ENCODE measurements around the gene RDM1. TPM values are rescaled to one million over a fixed set of nuclear protein-coding genes. Genes with fewer than 3 reads are reported as not detected.
A peak's percentile ranks its signal among the peaks of the same experiment; 100 is the strongest.

RDM1 gene
- total RNA-seq, 2 experiments from 2014 or later, result not detected

GRCh38 chr17:35907691-35908090 lies 22.9 kb downstream of the RDM1 start:
- CTCF ChIA-PET, result no interaction called here
- peaks cover 12% of the 10 kb centered on the region for H3K4me1 ChIP-seq (ENCODE audit: insufficient read depth, low read length)
- H3K4me1 Mint-ChIP-seq (ENCODE audit: low read depth), result no peaks in the 10 kb centered on the region
- no peak overlapping the region for H3K4me3 ChIP-seq (ENCODE audit: low read length)
- H3K9me3 Mint-ChIP-seq, result no peaks in the 10 kb centered on the region
- POLR2A ChIA-PET, result interaction anchor here (0.9 to 1.6 kb wide), 2 partner anchors 37 to 58 kb away, joined by 3 read pairs; no protein-coding TSS in a partner anchor
- no peak overlapping the region for H3K27ac Mint-ChIP-seq
- no peaks in the 10 kb centered on the region for H3K27me3 Mint-ChIP-seq
- ATAC-seq (ENCODE audit: poor library complexity), result no peak
- no peaks in the 10 kb centered on the region for H3K36me3 ChIP-seq (ENCODE audit: insufficient read depth, low read length)
- H3K9me3 ChIP-seq (ENCODE audit: control insufficient read depth in 1 of 2, insufficient read depth in 1 of 2, low read length in 2 of 2), result no peaks in the 10 kb centered on the region
- TF ChIP-seq CTCF (IDR thresholded peaks at IDR 0.05), result no peak
- H3K27me3 ChIP-seq (ENCODE audit: control insufficient read depth in 1 of 2, insufficient read depth in 2 of 2, low read length in 2 of 2), result no peaks in the 10 kb centered on the region
- no peak overlapping the region for H3K4me3 Mint-ChIP-seq
- intact Hi-C loops (cut with DNase I, micrococcal nuclease), result no loop called here
- DNase-seq, result no peak
- no peak overlapping the region for H3K27ac ChIP-seq (ENCODE audit: low read depth in 1 of 2, low read length in 2 of 2)
- H3K36me3 Mint-ChIP-seq (ENCODE audit: low read depth), result no peaks in the 10 kb centered on the region

DNA sequence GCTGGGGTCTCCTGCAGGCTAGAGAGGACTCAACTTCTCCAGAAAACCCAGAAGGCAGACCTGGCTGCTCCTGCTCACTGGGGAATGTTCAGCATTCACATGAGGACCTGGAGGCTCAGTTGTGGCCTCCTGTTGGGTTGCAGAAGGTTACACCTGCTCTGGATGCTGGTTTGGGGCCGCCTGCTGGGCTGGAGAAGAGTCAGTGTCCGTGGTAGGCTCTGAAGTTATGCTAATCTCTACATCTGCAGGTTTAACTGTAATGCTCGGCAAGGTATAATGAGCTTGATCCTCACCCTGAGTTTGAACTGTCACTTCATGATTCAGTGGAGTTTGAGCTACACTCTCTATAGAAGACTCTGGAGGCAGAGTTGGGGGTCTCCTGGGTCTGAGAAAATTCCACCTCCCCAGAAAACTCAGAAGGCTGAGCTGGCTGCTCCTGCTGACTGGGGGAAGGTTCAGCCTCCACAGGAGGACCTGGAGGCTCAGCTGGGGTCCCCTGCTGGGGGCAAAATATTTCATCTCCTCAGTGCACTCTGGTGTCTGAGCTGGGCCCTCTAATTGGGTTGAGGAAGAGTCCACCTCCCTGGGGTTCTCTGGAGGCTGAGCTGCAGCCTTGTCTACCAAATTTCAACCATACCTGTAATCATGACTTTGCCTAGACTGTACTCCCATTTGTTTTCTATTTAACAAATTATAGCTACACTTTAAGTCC lies 23.5 kb downstream of the RDM1 start:
- Histone ChIP-seq H3K4me3 (ENCODE audit: low read length) (no peak overlapping the region), H3K27ac (ENCODE audit: low read depth in 1 of 2, low read length in 2 of 2) (no peak overlapping the region), H3K36me3 (ENCODE audit: insufficient read depth, low read length) (no peaks in the 10 kb centered on the region), H3K4me1 (ENCODE audit: insufficient read depth, low read length) (peaks cover 15% of the 10 kb centered on the region), H3K27me3 (ENCODE audit: control insufficient read depth in 1 of 2, insufficient read depth in 2 of 2, low read length in 2 of 2) (no peaks in the 10 kb centered on the region), H3K9me3 (ENCODE audit: control insufficient read depth in 1 of 2, insufficient read depth in 1 of 2, low read length in 2 of 2) (no peaks in the 10 kb centered on the region)
- intact Hi-C loops (cut with DNase I, micrococcal nuclease), result no loop called here
- Mint-ChIP-seq H3K9me3 (no peaks in the 10 kb centered on the region), H3K36me3 (ENCODE audit: low read depth) (no peaks in the 10 kb centered on the region), H3K4me3 (no peak overlapping the region), H3K27me3 (no peaks in the 10 kb centered on the region), H3K27ac (no peak overlapping the region), H3K4me1 (ENCODE audit: low read depth) (no peaks in the 10 kb centered on the region)
- no peak for TF ChIP-seq CTCF (IDR thresholded peaks at IDR 0.05)
- ATAC-seq (ENCODE audit: poor library complexity), result no peak
- DNase-seq, result peak in 3 of 14 experiments; percentile 15 to 47 (median 19)
- ChIA-PET POLR2A (interaction anchor here (0.9 to 1.6 kb wide), 2 partner anchors 36 to 57 kb away, joined by 3 read pairs; no protein-coding TSS in a partner anchor), CTCF (no interaction called here)

- Histone ChIP-seq H3K36me3 (ENCODE audit: insufficient read depth, low read length) (no peaks in the 10 kb centered on the region), H3K9me3 (ENCODE audit: control insufficient read depth in 1 of 2, insufficient read depth in 1 of 2, low read length in 2 of 2) (no peaks in the 10 kb centered on the region), H3K4me1 (ENCODE audit: insufficient read depth, low read length) (peaks cover 21% of the 10 kb centered on the region), H3K27ac (ENCODE audit: low read depth in 1 of 2, low read length in 2 of 2) (no peak overlapping the region), H3K4me3 (ENCODE audit: low read length) (no peak overlapping the region), H3K27me3 (ENCODE audit: control insufficient read depth in 1 of 2, insufficient read depth in 2 of 2, low read length in 2 of 2) (no peaks in the 10 kb centered on the region)
- POLR2A ChIA-PET, result interaction anchor here (0.9 to 1.6 kb wide), 2 partner anchors 35 to 57 kb away, joined by 3 read pairs; no protein-coding TSS in a partner anchor
- TF ChIP-seq CTCF (IDR thresholded peaks at IDR 0.05), result no peak
- no peaks in the 10 kb centered on the region for H3K9me3 Mint-ChIP-seq
- H3K27ac Mint-ChIP-seq, result no peak overlapping the region
- CTCF ChIA-PET, result no interaction called here
- no peak for ATAC-seq (ENCODE audit: poor library complexity)
- intact Hi-C loops (cut with DNase I, micrococcal nuclease), result no loop called here
- no peaks in the 10 kb centered on the region for H3K27me3 Mint-ChIP-seq
- no peak overlapping the region for H3K4me3 Mint-ChIP-seq
- no peak for DNase-seq
- H3K36me3 Mint-ChIP-seq (ENCODE audit: low read depth), result no peaks in the 10 kb centered on the region
- H3K4me1 Mint-ChIP-seq (ENCODE audit: low read depth), result no peaks in the 10 kb centered on the region
These were observed 24.2 kb downstream of the RDM1 start for GRCh38 chr17:35906191-35906925.

Measured in CD4-positive, alpha-beta T cell (primary cell).